ENCODE results near the gene SAP25. TPM values are rescaled to one million over a fixed set of nuclear protein-coding genes. Genes with fewer than 3 reads are reported as not detected.
A peak's percentile ranks its signal among the peaks of the same experiment; 100 is the strongest.

Gene SAP25
- total RNA-seq, 2 donors from 2014 or later: 5.8 to 6.3 TPM

DNA sequence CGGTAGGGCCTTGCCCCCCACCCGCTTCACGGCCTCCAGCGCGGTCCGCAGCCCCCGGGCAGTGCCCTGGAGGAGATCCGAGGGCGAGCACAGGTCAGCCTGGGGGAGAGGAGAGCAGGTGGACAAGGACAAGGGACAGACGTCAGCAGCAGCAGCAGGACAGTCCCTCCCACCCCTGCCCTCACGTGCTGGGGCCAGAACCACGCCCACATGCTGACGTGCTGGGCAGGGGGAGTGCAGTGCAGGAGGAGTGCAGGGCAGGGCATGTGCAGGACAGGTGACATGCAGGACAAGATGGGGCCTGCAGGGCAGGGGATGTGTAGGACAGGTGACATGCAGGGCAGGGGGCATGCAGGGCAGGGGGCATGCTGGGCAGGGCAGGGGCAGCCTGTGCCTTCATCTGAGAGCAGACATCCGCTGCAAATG lies 1.5 kb upstream of the SAP25 start:
- DNase-seq: peak; percentile 61
- H3K27me3 Mint-ChIP-seq (ENCODE audit: insufficient read depth): no peaks in the 10 kb centered on the region
- no peaks in the 10 kb centered on the region for H3K27me3 ChIP-seq (ENCODE audit: control insufficient read depth, insufficient read depth, low read length, poor library complexity, severe bottlenecking)
- H3K4me1 ChIP-seq (ENCODE audit: control insufficient read depth, insufficient read depth, low read length): peaks cover 4% of the 10 kb centered on the region
- no peaks in the 10 kb centered on the region for H3K9me3 Mint-ChIP-seq
- no peak overlapping the region for H3K4me3 ChIP-seq (ENCODE audit: low read length)
- 50 to 86% methylated on average over 2 to 14 of the region's 14 CpGs for WGBS, 2 experiments (ENCODE audit: insufficient coverage in 1 of 2, insufficient read length in 1 of 2)
- peaks cover 18% of the 10 kb centered on the region for H3K36me3 ChIP-seq (ENCODE audit: control insufficient read depth, insufficient read depth, low read length)
- peaks cover 29% of the 10 kb centered on the region for H3K36me3 Mint-ChIP-seq (ENCODE audit: low read depth)
- H3K4me1 Mint-ChIP-seq: peaks cover 9% of the 10 kb centered on the region
- H3K27ac ChIP-seq (ENCODE audit: low read depth, low read length): no peak overlapping the region
- no peak overlapping the region for H3K4me3 Mint-ChIP-seq
- no peaks in the 10 kb centered on the region for H3K9me3 ChIP-seq (ENCODE audit: control insufficient read depth, low read length)
- TF ChIP-seq, protein P1, sequence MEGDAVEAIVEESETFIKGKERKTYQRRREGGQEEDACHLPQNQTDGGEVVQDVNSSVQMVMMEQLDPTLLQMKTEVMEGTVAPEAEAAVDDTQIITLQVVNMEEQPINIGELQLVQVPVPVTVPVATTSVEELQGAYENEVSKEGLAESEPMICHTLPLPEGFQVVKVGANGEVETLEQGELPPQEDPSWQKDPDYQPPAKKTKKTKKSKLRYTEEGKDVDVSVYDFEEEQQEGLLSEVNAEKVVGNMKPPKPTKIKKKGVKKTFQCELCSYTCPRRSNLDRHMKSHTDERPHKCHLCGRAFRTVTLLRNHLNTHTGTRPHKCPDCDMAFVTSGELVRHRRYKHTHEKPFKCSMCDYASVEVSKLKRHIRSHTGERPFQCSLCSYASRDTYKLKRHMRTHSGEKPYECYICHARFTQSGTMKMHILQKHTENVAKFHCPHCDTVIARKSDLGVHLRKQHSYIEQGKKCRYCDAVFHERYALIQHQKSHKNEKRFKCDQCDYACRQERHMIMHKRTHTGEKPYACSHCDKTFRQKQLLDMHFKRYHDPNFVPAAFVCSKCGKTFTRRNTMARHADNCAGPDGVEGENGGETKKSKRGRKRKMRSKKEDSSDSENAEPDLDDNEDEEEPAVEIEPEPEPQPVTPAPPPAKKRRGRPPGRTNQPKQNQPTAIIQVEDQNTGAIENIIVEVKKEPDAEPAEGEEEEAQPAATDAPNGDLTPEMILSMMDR (conservative IDR thresholded peaks at IDR 0.05): no peak
- no peak overlapping the region for H3K9ac ChIP-seq (ENCODE audit: extremely low read depth, low read length, poor library complexity, severe bottlenecking)
- no peak overlapping the region for H3K27ac Mint-ChIP-seq

DNA sequence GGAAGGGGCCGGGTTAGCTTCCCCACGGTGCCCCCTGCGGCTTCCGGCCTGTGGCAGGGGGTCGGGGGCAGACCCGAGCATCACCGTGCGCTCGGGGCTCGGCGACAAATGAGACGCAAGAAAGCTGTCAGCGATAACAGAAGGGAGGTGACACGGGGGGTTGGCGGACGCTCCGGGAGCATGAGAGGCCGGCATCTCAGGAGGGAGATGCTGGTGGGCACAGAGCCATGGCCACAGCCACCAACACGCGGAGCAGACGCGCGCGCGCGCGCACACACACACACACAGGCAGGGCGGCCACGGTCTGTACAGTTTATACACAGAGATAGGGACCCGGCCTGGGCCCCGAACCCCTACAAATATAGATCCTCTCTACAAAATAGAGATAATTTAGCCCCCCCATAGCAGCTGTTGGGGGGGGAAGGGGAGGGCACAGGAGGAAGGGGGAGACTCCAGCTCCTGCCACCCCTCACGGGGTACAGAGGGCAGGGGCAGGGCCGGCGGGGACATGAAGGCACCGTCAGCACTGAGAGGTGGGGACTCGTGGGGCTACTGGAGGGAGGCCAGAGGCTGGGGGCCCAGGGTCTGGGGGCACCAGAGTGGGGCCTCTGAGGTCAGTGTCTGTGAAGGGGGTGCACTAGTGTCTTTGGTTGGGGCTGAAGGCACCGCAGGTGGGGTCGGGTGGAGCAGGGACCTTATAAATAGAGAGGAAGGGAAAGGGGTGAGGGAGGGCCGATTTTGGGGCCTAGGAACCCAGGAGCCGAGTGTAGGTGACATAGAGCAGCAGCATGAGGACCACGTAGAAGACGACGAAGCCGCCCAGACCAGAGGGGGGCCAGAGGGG lies 884 bp upstream of the SAP25 start:
- Mint-ChIP-seq H3K27me3 (ENCODE audit: insufficient read depth) (no peaks in the 10 kb centered on the region), H3K36me3 (ENCODE audit: low read depth) (peaks cover 29% of the 10 kb centered on the region), H3K4me1 (peaks cover 9% of the 10 kb centered on the region), H3K9me3 (no peaks in the 10 kb centered on the region), H3K4me3 (no peak overlapping the region), H3K27ac (no peak overlapping the region)
- TF ChIP-seq, protein P1 (conservative IDR thresholded peaks at IDR 0.05): no peak
- H3K4me3 ChIP-seq (ENCODE audit: low read length): no peak overlapping the region
- no peaks in the 10 kb centered on the region for H3K27me3 ChIP-seq (ENCODE audit: control insufficient read depth, insufficient read depth, low read length, poor library complexity, severe bottlenecking)
- H3K36me3 ChIP-seq (ENCODE audit: control insufficient read depth, insufficient read depth, low read length): peaks cover 11% of the 10 kb centered on the region
- H3K9me3 ChIP-seq (ENCODE audit: control insufficient read depth, low read length): no peaks in the 10 kb centered on the region
- peaks cover 4% of the 10 kb centered on the region for H3K4me1 ChIP-seq (ENCODE audit: control insufficient read depth, insufficient read depth, low read length)
- no peak for DNase-seq
- no peak overlapping the region for H3K9ac ChIP-seq (ENCODE audit: extremely low read depth, low read length, poor library complexity, severe bottlenecking)
- 92 to 95% methylated on average over 14 to 44 of the region's 44 CpGs for WGBS, 2 experiments (ENCODE audit: insufficient coverage in 1 of 2, insufficient read length in 1 of 2)
- H3K27ac ChIP-seq (ENCODE audit: low read depth, low read length): no peak overlapping the region

DNA sequence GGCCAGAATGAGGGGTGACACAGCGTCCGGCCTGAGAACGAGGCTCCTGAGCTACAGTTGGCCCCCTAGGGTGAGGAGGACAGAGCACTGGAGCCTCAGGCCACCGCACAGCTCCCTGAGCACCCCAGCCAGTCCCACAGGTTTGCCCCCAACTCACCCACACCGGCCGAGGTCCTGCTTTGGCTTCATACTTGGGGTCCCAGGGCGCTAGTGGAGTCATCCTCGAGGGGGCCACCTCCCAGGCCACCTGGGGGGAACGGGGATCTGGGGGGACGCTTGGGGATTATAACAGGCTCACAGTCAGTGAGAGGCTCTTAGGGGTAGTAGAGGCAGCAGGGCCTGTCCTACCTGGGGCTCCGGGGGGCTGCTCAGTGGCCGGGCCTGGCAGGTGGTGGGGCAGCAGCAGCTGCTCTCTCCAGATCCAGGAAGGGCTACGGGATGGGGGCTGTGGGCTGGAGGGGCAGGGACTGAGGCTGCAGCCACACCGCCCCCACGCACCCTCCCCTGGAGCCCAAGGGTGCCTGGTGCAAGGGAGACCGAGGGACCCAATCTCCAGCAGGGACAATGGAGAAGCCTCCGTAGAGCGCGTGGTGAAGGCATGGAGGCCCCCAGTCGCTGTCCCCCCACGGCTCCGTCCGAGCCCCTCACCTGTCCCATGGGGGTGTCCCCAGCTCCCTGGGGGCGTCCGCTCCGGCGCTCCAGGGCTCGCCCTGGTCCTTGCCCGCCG lies 588 bp downstream of the SAP25 start:
- Mint-ChIP-seq H3K9me3 (no peaks in the 10 kb centered on the region), H3K36me3 (ENCODE audit: low read depth) (peaks cover 23% of the 10 kb centered on the region), H3K27ac (no peak overlapping the region), H3K4me1 (peaks cover 16% of the 10 kb centered on the region), H3K4me3 (no peak overlapping the region), H3K27me3 (ENCODE audit: insufficient read depth) (no peaks in the 10 kb centered on the region)
- Histone ChIP-seq H3K27ac (ENCODE audit: low read depth, low read length) (no peak overlapping the region), H3K9me3 (ENCODE audit: control insufficient read depth, low read length) (no peaks in the 10 kb centered on the region), H3K27me3 (ENCODE audit: control insufficient read depth, insufficient read depth, low read length, poor library complexity, severe bottlenecking) (no peaks in the 10 kb centered on the region), H3K4me1 (ENCODE audit: control insufficient read depth, insufficient read depth, low read length) (peaks cover 4% of the 10 kb centered on the region), H3K9ac (ENCODE audit: extremely low read depth, low read length, poor library complexity, severe bottlenecking) (no peak overlapping the region), H3K36me3 (ENCODE audit: control insufficient read depth, insufficient read depth, low read length) (peaks cover 10% of the 10 kb centered on the region), H3K4me3 (ENCODE audit: low read length) (no peak overlapping the region)
- 95 to 98% methylated on average over 18 to 30 of the region's 30 CpGs for whole genome bisulfite sequencing, 2 experiments (ENCODE audit: insufficient coverage in 1 of 2, insufficient read length in 1 of 2)
- peak; percentile 49 for DNase-seq
- TF ChIP-seq, protein P1 (conservative IDR thresholded peaks at IDR 0.05): no peak

All from endodermal cell (in vitro differentiated cells).